H9 (cell line): ENCODE results near the gene HMCN1. TPM values are rescaled to one million over a fixed set of nuclear protein-coding genes. Genes with fewer than 3 reads are reported as not detected.

Experiments
- DNase-seq: peaks from one replicate; pipeline ENCODE4 v3.0.0-alpha.2; 2017
- H2AFZ ChIP-seq: one replicate; pipeline ENCODE4 v1.6.1; 2013; ENCODE audit warnings: mild to moderate bottlenecking, low read length, control low read depth, moderate library complexity
- H2AK5ac ChIP-seq: 2 replicates; pipeline ENCODE4 v1.6.1; 2013; ENCODE audit warnings: low read length, control low read depth, mixed read lengths; ENCODE audit not compliant: insufficient read length
- H2BK120ac ChIP-seq: one replicate; pipeline ENCODE4 v1.6.1; 2013; ENCODE audit warnings: low read depth, mild to moderate bottlenecking, low read length, control low read depth, inconsistent platforms; ENCODE audit not compliant: poor library complexity, severe bottlenecking
- H2BK12ac ChIP-seq: 2 replicates; pipeline ENCODE4 v1.6.1; 2013; ENCODE audit warnings: low read length, control low read depth, mixed read lengths, low read depth; ENCODE audit not compliant: insufficient read length
- H2BK15ac ChIP-seq: 2 replicates; pipeline ENCODE4 v1.6.1; 2013; ENCODE audit warnings: low read depth, low read length, control low read depth
- H2BK20ac ChIP-seq: one replicate; pipeline ENCODE4 v1.6.1; 2013; ENCODE audit warnings: low read depth, mild to moderate bottlenecking, low read length, control low read depth, inconsistent platforms; ENCODE audit not compliant: poor library complexity, severe bottlenecking
- H2BK5ac ChIP-seq: 2 replicates; pipeline ENCODE4 v1.6.1; 2013; ENCODE audit warnings: low read length, control low read depth, mixed read lengths; ENCODE audit not compliant: insufficient read length
- H3K14ac ChIP-seq: 2 replicates; pipeline ENCODE4 v1.6.1; 2013; ENCODE audit warnings: low read length, control low read depth; ENCODE audit not compliant: insufficient read depth
- H3K18ac ChIP-seq: 2 replicates; pipeline ENCODE4 v1.6.1; 2013; ENCODE audit warnings: low read depth, mild to moderate bottlenecking, mixed read lengths, low read length, control low read depth; ENCODE audit not compliant: insufficient read length
- H3K23ac ChIP-seq: 2 replicates; pipeline ENCODE4 v1.6.1; 2013; ENCODE audit warnings: low read length, control low read depth, mixed read lengths, low read depth; ENCODE audit not compliant: insufficient read length
- H3K23me2 ChIP-seq: 2 replicates; pipeline ENCODE4 v1.6.1; 2013; ENCODE audit warnings: low read depth, mild to moderate bottlenecking, mixed read lengths, low read length, control low read depth; ENCODE audit not compliant: insufficient read length, poor library complexity, severe bottlenecking
- H3K27ac ChIP-seq: 2 replicates; pipeline ENCODE4 v1.5.1; 2013; ENCODE audit warnings: low read length, control low read depth, mixed read lengths, low read depth; ENCODE audit not compliant: insufficient read length
- H3K27me3 ChIP-seq: 2 replicates; pipeline ENCODE4 v1.6.1; 2013; ENCODE audit warnings: low read length, control low read depth, inconsistent platforms; ENCODE audit not compliant: insufficient read depth
- H3K4ac ChIP-seq: 2 replicates; pipeline ENCODE4 v1.6.1; 2013; ENCODE audit warnings: low read depth, mild to moderate bottlenecking, control low read depth, inconsistent platforms, low read length, moderate library complexity
- H3K4me1 ChIP-seq: 2 replicates; pipeline ENCODE4 v1.6.1; 2013; ENCODE audit warnings: low read length, control low read depth, inconsistent platforms; ENCODE audit not compliant: insufficient read depth
- H3K4me2 ChIP-seq: 2 replicates; pipeline ENCODE4 v1.6.1; 2013; ENCODE audit warnings: low read length, control low read depth, mixed read lengths; ENCODE audit not compliant: insufficient read length, insufficient read depth
- H3K56ac ChIP-seq: 2 replicates; pipeline ENCODE4 v1.6.1; 2013; ENCODE audit warnings: low read depth, mild to moderate bottlenecking, mixed read lengths, low read length, control low read depth; ENCODE audit not compliant: insufficient read length
- H3K79me1 ChIP-seq: 2 replicates; pipeline ENCODE4 v1.6.1; 2013; ENCODE audit warnings: low read depth, mild to moderate bottlenecking, moderate library complexity, low read length, control low read depth, inconsistent platforms; ENCODE audit not compliant: insufficient read depth, poor library complexity, severe bottlenecking
- H3K79me2 ChIP-seq: 2 replicates; pipeline ENCODE4 v1.6.1; 2013; ENCODE audit warnings: low read length, control low read depth, inconsistent platforms; ENCODE audit not compliant: insufficient read depth
- H3K9ac ChIP-seq: 2 replicates; pipeline ENCODE4 v1.6.1; 2013; ENCODE audit warnings: low read length, control low read depth, mixed read lengths; ENCODE audit not compliant: insufficient read length; ENCODE audit errors: extremely low read depth
- H3K9me3 ChIP-seq: one replicate; pipeline ENCODE4 v1.6.1; 2013; ENCODE audit warnings: low read depth, low read length, inconsistent platforms; ENCODE audit not compliant: control insufficient read depth
- H3T11ph ChIP-seq: one replicate; pipeline ENCODE4 v1.6.1; 2013; ENCODE audit warnings: mild to moderate bottlenecking, low read length, control low read depth, inconsistent platforms
- H4K20me1 ChIP-seq: one replicate; pipeline ENCODE4 v1.6.1; 2013; ENCODE audit not compliant: control insufficient read depth, insufficient read length, insufficient read depth
- H4K5ac ChIP-seq: 2 replicates; pipeline ENCODE4 v1.6.1; 2013; ENCODE audit warnings: low read depth, mild to moderate bottlenecking, mixed read lengths, low read length, control low read depth; ENCODE audit not compliant: insufficient read length
- H4K8ac ChIP-seq: replicated peaks from 2 replicates; pipeline ENCODE4 v1.6.1; 2013; ENCODE audit warnings: low read length, control low read depth, mixed read lengths, low read depth; ENCODE audit not compliant: insufficient read length
- H4K91ac ChIP-seq: 2 replicates; pipeline ENCODE4 v1.6.1; 2013; ENCODE audit warnings: low read depth, mild to moderate bottlenecking, moderate library complexity, mixed read lengths, low read length, control low read depth; ENCODE audit not compliant: insufficient read length
- H3K27ac Mint-ChIP-seq, 3 experiments: 2 replicates in 2 of 3; 3 replicates in 1 of 3; pipeline ENCODE4 v1.8.0; 2020 to 2021; ENCODE audit warnings: mixed read lengths in 3 of 3, mild to moderate bottlenecking in 1 of 3, moderate library complexity in 1 of 3
- H3K27me3 Mint-ChIP-seq: 2 replicates; pipeline ENCODE4 v1.8.0; 2021; ENCODE audit warnings: low read depth, mild to moderate bottlenecking, moderate library complexity, mixed read lengths
- H3K36me3 Mint-ChIP-seq, 3 experiments: 2 replicates in 2 of 3; 3 replicates in 1 of 3; pipeline ENCODE4 v1.8.0; 2020 to 2021; ENCODE audit warnings: low read depth in 3 of 3, mixed read lengths in 3 of 3; ENCODE audit not compliant: insufficient read depth in 1 of 3
- H3K4me1 Mint-ChIP-seq, 2 experiments: 2 replicates each; pipeline ENCODE4 v1.8.0; 2020; ENCODE audit warnings: mixed read lengths in 2 of 2
- H3K4me3 Mint-ChIP-seq, 2 experiments: 2 replicates in 1 of 2; 3 replicates in 1 of 2; pipeline ENCODE4 v1.8.0; 2020 to 2021; ENCODE audit warnings: mild to moderate bottlenecking in 2 of 2, mixed read lengths in 2 of 2, moderate library complexity in 1 of 2
- H3K9me3 Mint-ChIP-seq, 2 experiments: 2 replicates in 1 of 2; 3 replicates in 1 of 2; pipeline ENCODE4 v1.8.0; 2020; ENCODE audit warnings: mild to moderate bottlenecking in 2 of 2, mixed read lengths in 2 of 2, moderate library complexity in 1 of 2
- WGBS: extraction: QIAGEN DNeasy Blood & Tissue Kit; methylation state at CpG from one replicate; pipeline ENCODE4 v1.1.7; 2013; ENCODE audit warnings: missing lambda C conversion rate, low lambda C conversion rate, mixed read lengths; ENCODE audit not compliant: insufficient read length; ENCODE audit errors: extremely low coverage; 5-methylcytosine and 5-hydroxymethylcytosine counted together
- total RNA-seq: library from RNA; stranded (reverse); gene quantifications from 2 replicates; pipeline ENCODE4 v1.2.1, GENCODE V29; 2021
- TF ChIP-seq, protein P1 (sequence below): fragments of 200-600 bp; sonication (generic); conservative IDR thresholded peaks from 3 replicates; pipeline ENCODE4 v1.8.0; 2021; ENCODE audit warnings: antibody characterized with exemption, mild to moderate bottlenecking

The HMCN1 gene
- total RNA-seq, 1 experiment from 2014 or later, result 3.3 TPM

DNA sequence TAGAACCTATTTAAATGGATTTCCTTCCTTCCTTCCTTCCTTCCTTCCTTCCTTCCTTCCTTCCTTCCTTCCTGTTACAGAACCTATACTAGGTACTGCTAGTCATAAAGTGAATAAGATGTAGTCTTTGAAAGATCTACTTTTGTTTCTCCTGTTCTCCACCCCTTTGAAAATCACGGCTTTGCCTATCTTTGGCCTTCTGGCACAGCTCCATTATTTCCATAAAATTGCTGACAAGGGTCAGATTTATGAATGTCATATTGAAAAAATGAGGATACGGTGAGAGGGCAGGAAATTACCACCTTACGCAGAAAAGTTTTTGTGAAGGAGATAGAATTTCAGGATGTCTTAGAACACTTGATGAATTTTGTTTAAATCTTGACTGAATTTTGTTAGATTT is 18.1 kb upstream of the HMCN1 start:
- Histone ChIP-seq H2BK5ac (no peak overlapping the region), H3K56ac (no peak overlapping the region), H3K23me2 (no peaks in the 10 kb centered on the region), H2AFZ (no peak overlapping the region), H3K4me1 (no peaks in the 10 kb centered on the region), H2BK20ac (no peak overlapping the region), H2BK15ac (no peak overlapping the region), H4K8ac (no peak overlapping the region), H3K4ac (no peak overlapping the region), H3K79me2 (no peaks in the 10 kb centered on the region), H4K20me1 (no peaks in the 10 kb centered on the region), H3K9me3 (no peaks in the 10 kb centered on the region), H2AK5ac (no peak overlapping the region), H3K27ac (no peak overlapping the region), H4K5ac (no peak overlapping the region), H4K91ac (no peak overlapping the region), H3K14ac (no peak overlapping the region), H3K23ac (no peak overlapping the region), H2BK12ac (no peak overlapping the region), H3K4me2 (no peak overlapping the region), H3K27me3 (no peaks in the 10 kb centered on the region), H2BK120ac (no peak overlapping the region), H3T11ph (no peak overlapping the region), H3K18ac (no peak overlapping the region), H3K9ac (no peak overlapping the region), H3K79me1 (no peaks in the 10 kb centered on the region)
- TF ChIP-seq, protein P1, sequence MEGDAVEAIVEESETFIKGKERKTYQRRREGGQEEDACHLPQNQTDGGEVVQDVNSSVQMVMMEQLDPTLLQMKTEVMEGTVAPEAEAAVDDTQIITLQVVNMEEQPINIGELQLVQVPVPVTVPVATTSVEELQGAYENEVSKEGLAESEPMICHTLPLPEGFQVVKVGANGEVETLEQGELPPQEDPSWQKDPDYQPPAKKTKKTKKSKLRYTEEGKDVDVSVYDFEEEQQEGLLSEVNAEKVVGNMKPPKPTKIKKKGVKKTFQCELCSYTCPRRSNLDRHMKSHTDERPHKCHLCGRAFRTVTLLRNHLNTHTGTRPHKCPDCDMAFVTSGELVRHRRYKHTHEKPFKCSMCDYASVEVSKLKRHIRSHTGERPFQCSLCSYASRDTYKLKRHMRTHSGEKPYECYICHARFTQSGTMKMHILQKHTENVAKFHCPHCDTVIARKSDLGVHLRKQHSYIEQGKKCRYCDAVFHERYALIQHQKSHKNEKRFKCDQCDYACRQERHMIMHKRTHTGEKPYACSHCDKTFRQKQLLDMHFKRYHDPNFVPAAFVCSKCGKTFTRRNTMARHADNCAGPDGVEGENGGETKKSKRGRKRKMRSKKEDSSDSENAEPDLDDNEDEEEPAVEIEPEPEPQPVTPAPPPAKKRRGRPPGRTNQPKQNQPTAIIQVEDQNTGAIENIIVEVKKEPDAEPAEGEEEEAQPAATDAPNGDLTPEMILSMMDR, result no peak
- H3K4me1 Mint-ChIP-seq, result no peaks in the 10 kb centered on the region
- no peak overlapping the region for H3K27ac Mint-ChIP-seq
- no peak for DNase-seq
- no CpG with 5 or more reads among the region's 3 CpGs for WGBS
- no peaks in the 10 kb centered on the region for H3K27me3 Mint-ChIP-seq
- no peaks in the 10 kb centered on the region for H3K36me3 Mint-ChIP-seq
- H3K4me3 Mint-ChIP-seq, result no peak overlapping the region
- no peaks in the 10 kb centered on the region for H3K9me3 Mint-ChIP-seq
